Gastrocnemius medialis (tissue), 4 donors: ENCODE results near the gene MLLT10.

Source experiments
- CTCF ChIP-seq, 5 experiments: fragments of 450-650 bp in 3 of 5; fragments of 200-600 bp in 2 of 5; sonication (generic) in 2 of 5; IDR thresholded peaks in 4 of 5; conservative IDR thresholded peaks in 1 of 5; 1 replicate in 4 of 5; 2 replicates in 1 of 5; pipeline ENCODE4 v1.5.1; 2016 to 2019; ENCODE audit warnings: antibody characterized with exemption in 5 of 5, mild to moderate bottlenecking in 3 of 5, moderate library complexity in 3 of 5
- POLR2A ChIP-seq, 2 donors: fragments of 450-650 bp; IDR thresholded peaks; one replicate each; pipeline ENCODE4 v1.6.1; 2017; ENCODE audit warnings: antibody characterized with exemption in 2 of 2, mild to moderate bottlenecking in 2 of 2, moderate library complexity in 2 of 2

GRCh38 chr10:21604651-21605050 is 70.6 kb downstream of the MLLT10 start:
- TF ChIP-seq CTCF (IDR thresholded peaks at IDR 0.05 in 4 of 5, conservative IDR thresholded peaks at IDR 0.05 in 1 of 5) (no peak), POLR2A (IDR thresholded peaks at IDR 0.05) (no peak)
